HG03064 (cell line): Measurements from ENCODE around the gene TMEM45B.
"Not testable (repeated sequence)": the region's sequence is repeated elsewhere in the genome, so short reads cannot be mapped to it uniquely, and the experiment has no call there.

ENCODE experiments used
- ATAC-seq: cut with Tn5 transposase; IDR thresholded peaks from one replicate; pipeline ENCODE4 v1.9.1; 2021; ENCODE audit warnings: low read depth; ENCODE audit not compliant: unreplicated experiment

Gene TMEM45B

DNA sequence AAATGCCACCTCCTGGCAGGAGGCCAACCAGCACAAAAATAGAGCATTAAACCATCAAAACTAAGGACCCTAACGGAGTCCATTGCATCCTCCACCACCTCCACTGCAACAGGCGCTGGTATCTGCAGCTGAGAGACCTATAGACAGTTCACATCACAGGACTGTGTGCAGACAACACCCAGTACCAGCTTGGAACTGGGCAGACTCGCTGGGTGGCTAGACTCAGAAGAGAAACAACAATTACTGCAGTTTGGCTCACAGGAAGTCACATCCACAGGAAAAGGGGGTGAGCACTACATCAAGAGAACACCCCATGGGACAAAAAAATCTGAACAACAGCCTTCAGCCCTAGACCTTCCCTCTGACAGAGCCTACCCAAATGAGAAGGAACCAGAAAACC lies 11.6 kb upstream of the TMEM45B start:
- no peak for ATAC-seq

DNA sequence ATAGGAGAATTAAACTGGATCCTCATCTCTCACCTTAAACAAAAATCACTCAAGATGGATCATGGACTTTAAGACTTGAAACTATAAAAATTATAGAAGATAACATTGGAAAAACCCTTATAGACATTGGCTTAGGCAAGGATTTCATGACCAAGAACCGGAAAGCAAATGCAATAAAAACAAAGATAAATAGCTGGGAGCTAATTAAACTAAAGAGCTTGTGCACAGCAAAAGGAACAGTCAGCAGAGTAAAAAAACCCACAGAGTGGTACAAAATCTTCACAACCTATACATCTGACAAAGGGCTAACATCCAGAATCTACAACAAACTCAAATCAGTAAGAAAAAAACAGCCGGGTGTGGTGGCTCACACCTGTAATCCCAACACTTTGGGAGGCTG lies 7.4 kb upstream of the TMEM45B start:
- ATAC-seq = not testable (repeated sequence)

DNA sequence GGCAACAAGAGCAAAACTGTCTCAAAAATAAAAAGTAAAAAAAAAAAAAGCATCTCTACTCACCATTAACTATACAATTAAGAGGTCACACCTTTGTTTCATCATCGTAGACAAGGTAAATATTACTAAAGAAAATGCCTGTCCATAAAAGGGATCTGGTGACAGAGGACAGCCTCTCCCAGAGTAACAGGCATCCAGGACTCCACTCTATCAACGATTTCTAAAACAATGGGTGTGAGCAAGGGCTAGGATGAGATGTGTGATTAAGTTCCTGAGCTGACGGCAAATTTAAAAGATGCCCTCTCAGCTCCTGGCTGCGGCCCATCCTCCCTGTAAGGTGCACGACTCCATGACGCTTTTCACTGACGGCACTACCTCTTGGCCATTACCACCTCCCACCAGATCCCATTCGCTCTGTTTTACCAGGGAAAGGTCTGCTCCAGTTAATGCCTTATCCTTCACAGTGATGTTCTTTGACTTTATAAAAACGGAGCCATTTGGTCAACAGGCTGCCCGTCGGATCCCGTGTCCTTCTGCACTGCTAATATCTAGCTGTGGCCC lies 2.3 kb upstream of the TMEM45B start:
- ATAC-seq = no peak

- no peak for ATAC-seq
Measured at GRCh38 chr11:129814244-129815014, 1.2 kb upstream of the TMEM45B start.

- ATAC-seq = no peak
Measured at GRCh38 chr11:129817534-129818051, 1.9 kb downstream of the TMEM45B start.

DNA sequence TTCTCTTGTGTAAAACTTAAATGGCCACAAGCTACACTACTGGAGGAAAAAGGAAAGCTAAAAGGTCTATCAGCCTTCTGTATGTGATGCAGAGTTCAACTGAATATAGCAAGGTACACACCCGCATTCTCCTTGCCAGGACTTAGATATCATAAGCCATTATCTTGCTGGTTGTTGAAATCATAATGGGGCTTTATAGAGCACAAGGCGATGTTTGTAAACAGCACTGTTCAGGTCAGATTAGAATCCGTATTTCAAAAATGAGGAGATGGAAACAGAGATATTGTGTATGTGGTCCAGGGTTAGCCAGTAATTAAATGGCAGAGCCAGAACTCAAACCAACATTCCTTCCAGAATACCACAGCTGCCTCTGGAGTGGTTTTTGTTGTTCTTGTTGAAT lies 2.6 kb downstream of the TMEM45B start:
- not testable (repeated sequence) for ATAC-seq

- no peak for ATAC-seq
Measured at GRCh38 chr11:129819237-129819636, 3.6 kb downstream of the TMEM45B start.

DNA sequence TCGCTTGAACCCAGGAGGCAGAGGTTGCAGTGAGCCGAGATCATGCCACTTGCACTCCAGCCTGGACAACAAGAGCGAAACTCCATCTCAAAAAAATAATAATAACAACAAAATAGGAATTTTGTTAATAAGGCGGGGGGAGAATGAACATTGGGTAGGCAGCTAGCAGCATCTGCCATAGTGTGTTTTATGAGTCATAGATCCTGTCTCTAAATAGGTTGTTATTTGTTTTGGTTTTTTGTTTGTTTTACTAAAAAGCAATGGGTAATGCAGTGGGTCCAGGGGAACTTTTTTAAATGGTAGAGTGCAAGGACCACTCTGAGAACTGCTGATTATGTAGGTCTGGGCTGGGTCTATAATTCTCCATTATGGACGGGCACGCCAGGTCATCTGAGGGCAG lies 4.6 kb downstream of the TMEM45B start:
- not testable (repeated sequence) for ATAC-seq

GRCh38 chr11:129823281-129823680 lies 7.6 kb downstream of the TMEM45B start:
- not testable (repeated sequence) for ATAC-seq

DNA sequence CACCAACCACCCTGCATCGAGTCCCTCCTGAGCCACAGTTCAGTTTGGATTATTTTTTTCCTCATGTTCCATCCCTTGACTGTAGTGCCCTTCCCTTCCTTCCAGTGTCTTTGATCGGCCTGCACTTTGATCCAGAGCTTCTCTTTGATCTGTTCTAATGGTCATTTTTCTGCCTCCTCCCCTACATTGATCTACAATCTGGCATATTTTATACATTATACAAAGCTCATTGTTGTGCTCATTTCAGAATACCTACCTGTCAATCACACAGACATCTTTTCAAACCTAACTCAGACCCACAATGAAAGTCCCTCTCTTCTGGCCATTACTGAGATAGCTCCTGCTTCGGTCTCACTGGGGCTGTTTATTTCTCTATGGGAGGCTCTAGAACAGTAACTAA lies 8.2 kb downstream of the TMEM45B start:
- not testable (repeated sequence) for ATAC-seq

DNA sequence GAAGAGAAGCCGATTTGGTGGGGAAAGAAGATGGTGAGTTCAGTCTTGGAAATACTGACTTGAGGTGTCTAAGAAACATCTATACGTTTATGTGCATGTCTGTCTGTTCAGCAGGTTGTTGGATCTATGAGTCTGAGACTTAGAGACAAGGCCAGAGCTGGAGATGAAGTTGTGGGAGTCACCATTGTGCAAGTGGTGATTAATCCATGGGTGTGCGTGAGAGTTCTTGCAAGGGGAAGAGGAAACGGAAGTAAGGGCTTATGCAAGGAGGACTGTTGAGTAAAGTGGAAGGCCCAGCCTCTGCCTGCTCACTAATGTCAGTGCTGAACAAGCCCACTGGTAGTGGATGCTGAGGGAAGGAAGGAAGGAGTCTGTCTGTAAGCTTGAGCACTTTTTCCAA lies 9.7 kb downstream of the TMEM45B start:
- no peak for ATAC-seq

GRCh38 chr11:129828301-129828836 lies 12.7 kb downstream of the TMEM45B start:
- no peak for ATAC-seq

GRCh38 chr11:129829497-129829896 lies 13.8 kb downstream of the TMEM45B start:
- ATAC-seq = not testable (repeated sequence)

- not testable (repeated sequence) for ATAC-seq
Measured at GRCh38 chr11:129831227-129831626, 15.6 kb downstream of the TMEM45B start.

DNA sequence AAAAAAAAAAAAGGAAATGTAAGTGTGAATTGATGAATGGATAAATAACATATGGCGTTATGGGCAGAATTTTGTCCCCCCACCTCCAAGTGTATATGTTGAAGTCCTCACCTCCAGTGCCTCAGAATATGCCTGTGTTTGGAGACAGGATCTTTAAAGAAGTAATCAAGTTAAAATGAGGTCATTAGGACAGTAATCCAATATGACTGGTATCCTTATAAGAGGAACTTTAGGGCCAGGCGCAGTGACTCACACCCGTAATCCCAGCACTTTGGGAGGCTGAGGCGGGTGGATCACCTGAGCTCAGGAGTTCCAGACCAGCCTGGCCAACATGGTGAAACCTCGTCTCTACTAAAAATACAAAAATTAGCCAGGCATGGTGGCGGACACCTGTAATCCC lies 17.6 kb downstream of the TMEM45B start:
- ATAC-seq = not testable (repeated sequence)

- not testable (repeated sequence) for ATAC-seq
Measured at GRCh38 chr11:129836423-129836891, 20.8 kb downstream of the TMEM45B start.

GRCh38 chr11:129836979-129837378 lies 21.3 kb downstream of the TMEM45B start:
- no peak for ATAC-seq

GRCh38 chr11:129840236-129840635 lies 24.6 kb downstream of the TMEM45B start:
- ATAC-seq = no peak

DNA sequence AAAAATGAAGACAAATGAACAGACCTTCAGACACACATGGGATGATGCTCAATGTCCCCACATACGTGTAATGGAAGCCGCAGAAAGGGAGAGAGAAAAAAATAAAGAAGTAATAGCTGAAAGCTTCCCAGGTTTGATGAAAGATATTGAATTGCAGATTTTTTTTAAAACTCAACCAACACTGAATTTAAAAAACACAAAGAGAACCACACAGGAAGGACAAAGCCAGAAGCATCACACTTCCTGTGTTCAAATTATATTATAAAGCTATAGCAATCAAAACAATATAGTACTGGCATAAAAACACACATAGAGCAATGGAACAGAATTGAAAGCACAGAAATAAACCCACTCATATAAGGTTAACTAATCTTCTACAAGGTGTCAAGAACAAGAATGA lies 26.5 kb downstream of the TMEM45B start:
- no peak for ATAC-seq

DNA sequence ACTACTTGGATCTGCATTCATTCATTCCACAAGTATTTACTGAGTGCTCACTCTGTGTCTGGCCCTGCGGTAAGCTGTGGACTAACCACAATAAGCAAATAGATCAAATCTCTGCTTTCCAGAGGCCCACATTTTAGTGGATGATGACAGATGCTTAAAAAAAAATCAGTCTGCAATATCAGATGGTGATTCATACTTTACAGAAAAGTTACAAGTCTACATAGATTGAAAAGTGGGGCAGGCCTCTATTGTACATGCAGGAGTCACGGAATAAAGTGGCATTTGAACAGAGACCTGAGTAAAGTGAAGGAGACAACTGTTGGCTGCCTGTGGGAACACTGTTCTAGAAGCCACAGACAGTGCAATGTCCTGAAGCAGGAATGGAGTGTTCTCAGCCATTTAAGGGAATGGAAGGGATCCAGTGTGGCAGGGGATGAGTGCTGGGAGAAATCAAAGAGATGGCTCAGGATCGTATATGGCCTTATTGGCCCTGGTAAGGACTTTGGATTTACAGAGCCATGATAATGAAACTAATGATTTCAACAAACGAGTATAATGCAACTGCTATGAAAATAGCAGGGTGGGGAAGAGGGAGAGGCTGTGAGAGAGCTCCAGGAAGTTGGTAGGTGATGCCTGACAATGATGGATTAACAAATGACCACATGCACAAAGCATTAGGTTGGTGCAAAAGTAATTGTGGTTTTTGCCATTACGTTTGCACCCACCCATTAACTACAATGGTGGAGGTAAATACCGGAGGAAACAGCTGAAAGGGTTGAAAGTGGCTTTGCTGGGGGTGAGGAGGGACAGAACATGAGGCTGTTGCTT lies 31.1 kb downstream of the TMEM45B start:
- ATAC-seq = no peak

- not testable (repeated sequence) for ATAC-seq
Measured at GRCh38 chr11:129847361-129847760, 31.7 kb downstream of the TMEM45B start.
